Effector CD4-positive, alpha-beta T cell (primary cell): ENCODE measurements around the gene CLPTM1L.

Experiments
- DNase-seq: peaks from one replicate; pipeline ENCODE4 v3.0.0-alpha.2; 2020
- total RNA-seq: gene quantifications from one replicate; lab custom pipeline; 2026; lab: John Stamatoyannopoulos, UW

Gene CLPTM1L
- 72.0 reads per million, percentile 76 among the genes with 10 or more reads in this experiment for total RNA-seq

- DNase-seq: peak; percentile 83
These were observed at the start of gene CLPTM1L for GRCh38 chr5:1344975-1345838. CLPTM1L (minus strand) TSS chr5:1345099; CDS start chr5:1344841, 258 bp downstream.

GRCh38 chr5:1393571-1394501 is 48.9 kb upstream of the CLPTM1L start:
- no peak for DNase-seq

- DNase-seq: no peak
These were observed 48.1 kb upstream of the CLPTM1L start for GRCh38 chr5:1392801-1393565.

- DNase-seq: no peak
These were observed 47.4 kb upstream of the CLPTM1L start for GRCh38 chr5:1392261-1392660.

GRCh38 chr5:1391691-1392090 is 46.8 kb upstream of the CLPTM1L start:
- no peak for DNase-seq

GRCh38 chr5:1390861-1391600 is 46.1 kb upstream of the CLPTM1L start:
- no peak for DNase-seq

- DNase-seq: no peak
These were observed 45.4 kb upstream of the CLPTM1L start for GRCh38 chr5:1390333-1390732.

- no peak for DNase-seq
These were observed 43.6 kb upstream of the CLPTM1L start for GRCh38 chr5:1388383-1388967.

- DNase-seq: no peak
These were observed 43.0 kb upstream of the CLPTM1L start for GRCh38 chr5:1387876-1388275.

- no peak for DNase-seq
These were observed 42.3 kb upstream of the CLPTM1L start for GRCh38 chr5:1387059-1387755.

- DNase-seq: peak; percentile 68
These were observed 41.4 kb upstream of the CLPTM1L start for GRCh38 chr5:1386274-1386717.

- peak; percentile 69 for DNase-seq
These were observed 40.7 kb upstream of the CLPTM1L start for GRCh38 chr5:1385395-1386273.

- no peak for DNase-seq
These were observed 39.6 kb upstream of the CLPTM1L start for GRCh38 chr5:1384521-1384920.

- no peak for DNase-seq
These were observed 39.0 kb upstream of the CLPTM1L start for GRCh38 chr5:1383886-1384401.

GRCh38 chr5:1383344-1383743 is 38.4 kb upstream of the CLPTM1L start:
- no peak for DNase-seq

- DNase-seq: no peak
These were observed 37.4 kb upstream of the CLPTM1L start for GRCh38 chr5:1382248-1382700.

GRCh38 chr5:1381370-1382247 is 36.7 kb upstream of the CLPTM1L start:
- DNase-seq: no peak

- no peak for DNase-seq
These were observed 36.0 kb upstream of the CLPTM1L start for GRCh38 chr5:1380910-1381309.
